GM21717 (cell line): ENCODE measurements around the gene ATF3.
A peak's percentile ranks its signal among the peaks of the same experiment; 100 is the strongest.
"Not testable (repeated sequence)": the region's sequence is repeated elsewhere in the genome, so short reads cannot be mapped to it uniquely, and the experiment has no call there.

Experiments used
- ATAC-seq: cut with Tn5 transposase; IDR thresholded peaks from one replicate; pipeline ENCODE4 v1.9.1; 2021; ENCODE audit warnings: mild to moderate bottlenecking, moderate library complexity; ENCODE audit not compliant: unreplicated experiment

Gene ATF3

GRCh38 chr1:212625781-212626450 lies 17.4 kb downstream of the ATF3 start:
- no peak for ATAC-seq

GRCh38 chr1:212628046-212628445 lies 19.5 kb downstream of the ATF3 start:
- ATAC-seq, result no peak

DNA sequence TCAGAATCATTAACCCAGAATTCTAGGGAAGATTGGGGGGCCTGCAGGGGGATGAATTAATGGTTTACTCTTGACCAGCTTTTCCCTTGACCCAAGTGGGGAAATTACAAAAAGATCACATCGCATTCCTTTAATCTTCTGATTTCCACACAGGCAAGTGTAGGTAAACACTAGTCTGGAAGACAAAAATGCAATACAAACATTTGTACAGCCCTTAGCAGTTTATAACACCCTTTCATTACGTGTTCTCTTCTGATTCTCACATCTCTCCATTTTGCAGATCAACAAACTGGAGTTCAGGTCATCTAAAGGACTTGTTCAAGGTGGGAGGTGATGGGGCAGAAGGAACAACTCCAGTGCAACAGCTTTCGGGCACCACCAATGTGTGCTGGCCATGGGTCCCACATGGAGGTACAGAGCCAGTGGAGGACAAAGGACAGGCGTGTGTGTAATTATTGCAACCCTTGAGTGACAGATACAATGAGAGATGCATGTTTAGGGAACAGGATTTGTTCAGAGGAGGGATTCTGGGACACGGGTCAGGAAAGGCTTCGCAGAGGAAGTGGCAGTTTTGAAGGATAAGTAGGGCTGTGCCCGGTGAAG lies 20.4 kb downstream of the ATF3 start:
- no peak for ATAC-seq

- no peak for ATAC-seq
Measured at GRCh38 chr1:212629450-212630157, 21.0 kb downstream of the ATF3 start.

- ATAC-seq, result peak; percentile 89
Measured at GRCh38 chr1:212630158-212630900, 21.8 kb downstream of the ATF3 start.

- ATAC-seq, result no peak
Measured at GRCh38 chr1:212633161-212633560, 24.6 kb downstream of the ATF3 start.

DNA sequence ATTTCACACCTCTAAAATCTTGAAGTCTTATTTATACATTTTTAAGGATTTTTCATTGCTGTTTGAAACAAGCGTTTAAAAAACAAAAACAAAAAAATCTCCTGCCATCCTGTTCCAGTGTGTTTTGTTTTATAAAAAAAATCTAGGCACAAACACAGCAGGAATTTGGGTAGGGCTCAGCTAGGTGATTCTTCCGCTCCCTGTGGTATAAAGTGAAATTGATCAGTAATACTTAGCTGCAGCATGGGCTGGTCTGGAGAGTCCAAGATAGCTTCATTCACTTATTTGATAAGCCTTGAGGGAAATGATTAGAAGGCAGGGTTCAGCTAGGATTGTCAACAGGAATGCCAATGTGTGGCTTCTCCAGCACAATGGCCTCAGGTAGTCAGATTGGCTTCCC lies 25.7 kb downstream of the ATF3 start:
- ATAC-seq, result no peak

DNA sequence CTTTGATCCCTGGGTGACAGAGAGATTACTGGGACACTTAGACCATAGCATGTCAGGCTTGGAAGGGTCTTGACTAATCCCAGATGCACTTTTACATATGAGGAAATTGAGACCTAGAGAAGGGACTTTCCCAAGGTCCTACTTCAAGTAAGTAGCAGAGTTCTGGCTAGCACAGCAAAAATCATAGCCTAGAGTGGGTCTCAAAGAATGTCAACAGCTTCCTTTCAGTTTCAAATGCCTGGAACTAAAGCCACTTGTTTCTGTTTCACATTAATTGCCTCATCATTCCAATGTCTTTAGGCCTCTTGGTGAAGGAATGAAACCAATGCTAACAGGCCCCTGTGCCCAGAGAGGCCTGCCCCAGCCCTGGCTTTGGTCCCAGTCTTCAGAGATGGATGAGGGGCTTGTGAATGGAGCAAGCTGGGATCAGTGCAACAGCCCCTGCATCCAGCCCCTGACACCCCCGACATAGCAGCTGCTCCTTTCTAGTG lies 26.6 kb downstream of the ATF3 start:
- peak; percentile 46 for ATAC-seq

GRCh38 chr1:212637902-212638301 lies 29.3 kb downstream of the ATF3 start:
- ATAC-seq, result no peak

DNA sequence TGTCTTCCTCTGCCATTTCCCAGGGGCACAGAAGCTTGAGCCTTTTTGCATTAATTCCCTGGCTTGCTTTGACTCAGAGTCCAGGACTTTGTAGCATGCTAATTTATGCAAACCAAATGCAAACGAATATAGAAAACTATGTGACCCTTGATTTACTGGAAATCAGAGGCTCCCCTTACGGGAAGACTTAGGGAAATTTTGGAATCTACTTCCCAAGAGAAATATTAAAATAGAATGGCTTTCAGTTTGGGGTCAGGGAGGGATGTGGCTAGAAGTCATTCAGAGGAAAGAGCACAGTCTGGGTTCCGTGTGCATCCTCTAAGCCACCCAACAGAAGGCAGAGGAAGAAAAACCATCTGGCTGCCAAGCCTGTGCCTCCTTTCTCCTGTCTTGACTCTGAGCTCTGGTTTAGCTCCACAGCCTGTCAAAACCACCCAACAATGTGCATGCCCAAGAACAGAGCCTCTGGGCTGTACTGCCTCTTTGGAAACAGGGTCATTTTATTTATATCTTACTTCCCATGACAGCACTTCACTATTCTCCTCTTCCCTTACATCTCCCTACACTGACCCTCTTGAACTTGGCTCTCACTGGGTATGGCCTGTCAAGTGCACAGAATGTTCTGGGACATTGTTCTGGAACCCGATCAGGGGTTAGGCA lies 30.1 kb downstream of the ATF3 start:
- ATAC-seq, result no peak

DNA sequence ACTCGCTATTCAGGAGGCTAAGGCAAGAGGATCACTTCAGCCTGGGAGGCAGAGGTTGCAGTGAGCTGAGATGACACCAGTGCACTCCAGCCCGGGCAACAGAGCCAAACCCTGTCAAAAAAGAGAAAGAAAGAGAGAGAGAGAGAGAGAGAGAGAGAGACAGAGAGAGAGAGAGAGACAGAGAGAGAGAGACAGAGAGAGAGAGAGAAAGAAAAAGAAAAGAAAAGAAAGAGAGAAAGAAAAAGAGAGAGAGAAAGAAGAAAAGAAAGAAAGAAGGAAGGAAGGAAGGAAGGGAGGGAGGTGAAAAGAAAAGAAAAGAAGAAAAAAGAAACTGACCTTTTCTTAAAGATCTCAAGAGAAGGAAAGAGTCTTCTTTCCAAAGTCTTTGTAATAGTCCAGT lies 31.0 kb downstream of the ATF3 start:
- not testable (repeated sequence) for ATAC-seq

GRCh38 chr1:212640223-212640878 lies 31.8 kb downstream of the ATF3 start:
- no peak for ATAC-seq

- ATAC-seq, result no peak
Measured at GRCh38 chr1:212641956-212642355, 33.4 kb downstream of the ATF3 start.

DNA sequence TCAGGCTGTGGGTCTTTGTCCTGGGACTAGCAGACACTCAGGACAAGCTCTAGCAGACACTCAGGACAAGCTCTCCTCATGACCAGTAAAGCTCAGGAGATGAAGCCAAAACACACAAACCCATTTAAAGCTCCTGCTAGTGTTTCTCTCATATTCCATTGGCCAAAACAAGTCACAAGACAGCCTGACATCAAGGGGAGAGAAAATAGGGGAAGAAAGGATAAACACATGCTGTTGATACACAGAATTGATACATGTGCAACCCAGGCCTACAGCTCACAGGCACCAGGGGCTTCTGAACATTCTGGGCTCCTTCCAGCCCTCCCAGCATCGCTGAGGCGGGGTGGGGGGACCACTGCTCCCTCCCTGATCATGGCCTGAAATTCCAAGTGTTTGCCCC lies 35.3 kb downstream of the ATF3 start:
- ATAC-seq, result no peak

DNA sequence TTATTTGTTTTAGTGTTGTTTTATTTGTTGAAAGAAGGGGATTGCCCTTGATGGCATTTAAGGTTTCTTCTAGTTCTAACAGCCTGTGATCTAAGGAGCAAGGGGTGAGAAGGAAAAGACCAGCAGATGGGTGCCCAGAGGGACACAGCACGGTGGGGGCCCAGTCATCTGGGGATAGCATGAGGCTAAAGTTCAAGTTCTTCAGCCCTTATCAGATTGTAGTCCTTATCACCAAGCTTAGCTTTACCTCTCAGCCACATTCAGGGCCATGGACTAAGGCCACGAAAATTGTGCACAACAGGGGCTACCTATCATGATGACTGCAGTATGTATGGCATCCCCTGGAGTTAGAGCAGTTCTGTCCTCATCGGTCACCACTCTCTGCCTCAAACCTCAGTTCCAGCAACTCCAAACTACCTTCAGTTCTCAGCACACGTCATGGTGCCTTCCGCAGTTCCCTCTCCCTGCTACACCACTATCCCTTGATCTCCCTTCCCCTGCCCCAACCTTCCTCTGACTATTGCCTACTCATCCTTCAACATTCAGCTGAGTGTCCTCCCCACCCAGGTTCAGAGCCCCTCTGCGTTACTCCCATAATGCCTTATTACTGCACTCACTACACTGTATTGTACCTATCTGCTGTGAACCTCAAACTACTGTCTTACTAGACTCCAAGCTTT lies 36.4 kb downstream of the ATF3 start:
- ATAC-seq, result no peak

DNA sequence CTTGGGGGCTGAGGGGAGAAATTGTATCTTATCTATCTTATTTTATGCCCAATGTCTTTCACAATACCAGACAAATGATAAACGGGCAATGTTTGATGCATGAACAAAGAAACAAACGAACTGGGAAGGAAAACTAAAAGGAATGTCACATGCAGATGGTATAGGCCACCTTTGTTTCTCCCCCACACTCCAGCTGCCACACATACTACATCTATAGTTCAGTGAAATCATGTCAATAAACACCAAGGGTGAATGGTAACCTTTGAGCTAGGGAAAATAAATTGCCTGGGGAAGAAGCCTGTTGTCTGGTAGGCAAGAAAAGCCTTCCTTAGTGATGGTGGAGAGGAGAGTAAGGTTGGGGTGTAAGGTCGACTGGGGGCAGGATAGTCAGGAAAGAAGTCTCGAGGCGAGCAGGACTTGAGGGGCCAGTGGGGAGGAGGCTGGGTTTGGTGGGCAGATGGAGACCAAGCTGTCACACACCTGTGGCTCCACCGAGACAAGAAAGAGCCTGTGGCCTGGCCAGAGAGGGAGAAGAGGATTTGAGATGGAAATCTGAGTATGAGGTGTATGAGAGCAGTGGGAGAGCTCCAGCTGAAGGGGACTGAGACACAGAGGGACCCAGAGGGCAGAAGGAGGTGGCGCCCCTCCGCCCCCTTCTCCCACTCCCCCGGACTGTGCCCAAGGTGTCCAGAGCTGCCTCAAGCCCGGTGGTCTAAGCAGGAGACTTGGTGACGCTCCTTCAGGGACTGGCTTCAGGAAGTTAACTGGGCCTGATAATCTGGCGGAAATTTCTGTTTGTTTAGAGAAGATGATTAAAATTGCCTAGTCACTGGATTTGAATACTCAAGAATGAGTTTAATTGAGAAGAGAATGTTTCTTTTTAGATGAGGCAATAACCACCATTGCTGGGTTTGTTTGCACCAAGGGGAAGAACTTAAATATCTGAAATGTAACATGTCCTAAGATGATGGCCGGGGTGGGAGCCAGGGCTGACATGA lies 37.3 kb downstream of the ATF3 start:
- ATAC-seq, result no peak

GRCh38 chr1:212646588-212646987 lies 38.0 kb downstream of the ATF3 start:
- no peak for ATAC-seq

- no peak for ATAC-seq
Measured at GRCh38 chr1:212647004-212647403, 38.4 kb downstream of the ATF3 start.

DNA sequence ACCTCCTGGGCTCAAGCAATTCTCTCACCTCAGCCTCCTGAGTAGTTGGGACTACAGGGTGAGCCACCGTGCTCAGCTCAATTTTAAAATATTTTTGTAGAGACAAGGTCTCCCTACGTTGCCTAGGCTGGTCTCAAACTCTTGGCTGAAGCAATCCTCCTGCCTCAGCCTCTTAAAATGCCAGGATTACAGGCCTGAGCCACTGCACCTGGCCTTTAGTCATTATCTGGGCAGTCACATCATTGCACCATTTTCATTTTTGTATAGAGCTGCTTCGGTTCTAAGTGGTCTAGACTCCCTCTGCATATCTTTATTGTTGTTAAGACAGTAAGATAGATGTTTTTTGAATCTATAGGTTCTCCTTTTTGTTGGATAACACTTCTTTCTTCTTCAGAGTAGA lies 39.9 kb downstream of the ATF3 start:
- ATAC-seq, result no peak
